ENCODE results near the gene PCCB.
A peak's percentile ranks its signal among the peaks of the same experiment; 100 is the strongest.
"Not testable (repeated sequence)": the region's sequence is repeated elsewhere in the genome, so short reads cannot be mapped to it uniquely, and the experiment has no call there.

The PCCB gene

DNA sequence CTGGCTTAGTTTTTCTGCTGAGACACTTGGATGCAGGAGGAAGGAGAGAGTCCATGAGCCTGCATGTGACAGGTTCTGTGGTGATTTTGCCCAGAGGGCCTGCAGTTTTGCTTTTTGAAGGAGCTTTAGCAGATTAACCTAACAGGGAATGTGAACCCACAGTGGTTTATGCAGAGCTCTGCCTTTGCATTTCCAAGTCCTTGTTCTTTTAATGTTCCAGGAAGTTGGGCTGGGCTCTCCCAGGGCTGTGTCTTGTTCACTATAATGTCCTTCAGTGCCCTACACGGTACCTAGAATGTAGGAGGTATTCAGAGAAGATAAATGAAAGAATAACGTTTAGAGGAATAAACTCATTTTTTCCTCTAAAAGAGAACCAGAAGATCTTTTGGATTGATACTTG, 50.3 kb downstream of the PCCB start:
- no peak for DNase-seq (ENCODE audit: low read depth)
- H3K4me3 ChIP-seq (ENCODE audit: low read depth, low read length), result no peak overlapping the region

DNA sequence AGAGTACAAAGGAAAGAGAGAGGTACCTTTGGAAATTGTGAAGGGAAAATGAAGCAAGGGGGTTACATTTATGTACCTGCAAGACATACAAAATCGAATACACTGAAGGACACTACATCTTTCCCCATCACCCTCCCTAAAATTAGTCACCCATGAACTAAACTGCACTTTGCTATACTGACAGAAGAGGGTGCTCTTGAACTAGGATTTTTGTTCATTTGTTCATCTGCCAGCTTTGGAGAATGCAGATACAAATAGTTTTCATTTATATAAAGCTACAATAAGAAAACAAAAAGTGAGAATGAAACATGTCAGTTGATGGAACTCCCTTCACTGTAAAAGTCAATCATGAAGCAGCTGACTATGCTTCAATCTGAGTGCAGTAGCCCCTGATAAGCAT, 55.7 kb downstream of the PCCB start:
- H3K4me3 ChIP-seq (ENCODE audit: low read depth, low read length), result no peak overlapping the region
- DNase-seq (ENCODE audit: low read depth), result peak; percentile 14

DNA sequence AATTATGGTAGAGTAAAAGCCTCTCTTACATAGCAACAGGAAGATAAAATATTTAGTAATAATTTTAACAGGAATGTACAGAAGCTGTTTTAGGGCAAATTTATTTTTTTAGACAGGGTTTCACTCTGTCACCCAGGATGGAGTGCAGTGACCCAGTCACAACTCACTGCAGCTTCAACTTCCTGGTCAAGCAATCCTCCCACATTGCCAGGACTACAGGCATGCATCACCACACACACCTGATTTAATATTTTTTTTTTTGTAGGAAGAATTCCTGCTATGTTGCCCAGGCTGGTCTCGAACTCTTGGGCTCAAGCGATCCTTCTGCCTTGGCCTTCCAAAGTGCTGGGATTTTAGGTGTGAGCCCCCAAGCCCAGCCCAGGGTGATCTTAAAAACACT, 61.1 kb downstream of the PCCB start:
- H3K4me3 ChIP-seq (ENCODE audit: low read depth, low read length), result no peak overlapping the region
- no peak for DNase-seq (ENCODE audit: low read depth)

- no peak overlapping the region for H3K4me3 ChIP-seq (ENCODE audit: low read depth, low read length)
- peak; percentile 8 for DNase-seq (ENCODE audit: low read depth)
Observed at GRCh38 chr3:136311968-136312367, 61.8 kb downstream of the PCCB start.

DNA sequence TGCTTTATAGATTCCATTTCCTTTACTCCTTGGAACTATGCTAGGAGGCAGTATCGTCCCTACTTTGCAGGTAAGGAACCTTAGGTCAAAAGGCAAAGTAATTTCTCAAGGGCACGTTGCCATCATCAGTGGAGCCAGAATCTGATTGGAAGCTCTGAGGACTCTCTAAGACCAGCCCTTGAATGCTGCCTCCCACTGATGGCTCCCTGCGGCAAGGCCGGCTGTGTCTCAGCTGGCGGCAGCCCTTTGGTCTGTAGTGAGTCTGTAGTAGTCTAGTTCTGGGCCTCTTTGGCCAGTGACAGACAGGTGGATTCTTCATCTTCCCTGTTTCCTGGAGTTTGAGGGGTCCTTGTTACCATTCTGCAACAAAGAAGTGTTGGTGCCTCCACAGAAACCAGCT, 76.2 kb downstream of the PCCB start:
- H3K4me3 ChIP-seq (ENCODE audit: low read depth, low read length), result no peak overlapping the region
- DNase-seq (ENCODE audit: low read depth), result no peak

DNA sequence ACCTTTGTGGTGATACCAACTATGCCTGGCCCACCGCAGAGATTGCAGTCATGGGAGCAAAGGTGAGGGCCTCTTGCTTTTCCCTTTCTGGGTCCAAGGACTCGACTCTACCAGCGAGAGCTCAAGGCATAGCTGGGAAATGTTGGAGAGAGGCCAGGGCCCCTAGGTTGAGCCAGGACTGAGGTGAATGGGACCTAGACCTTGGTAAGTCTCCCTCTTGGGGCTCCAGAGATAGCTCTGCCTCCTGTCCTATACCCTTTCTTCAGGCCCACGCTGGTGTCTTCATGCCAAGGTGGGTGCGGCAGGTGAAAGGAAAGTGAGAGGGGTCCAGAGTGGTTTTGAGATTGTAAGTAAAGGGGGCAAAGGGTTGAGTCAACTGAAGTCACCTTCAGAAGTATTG, 77.5 kb downstream of the PCCB start:
- no peak overlapping the region for H3K4me3 ChIP-seq (ENCODE audit: low read depth, low read length)
- DNase-seq (ENCODE audit: low read depth), result no peak

GRCh38 chr3:136329593-136329992, 79.5 kb downstream of the PCCB start:
- DNase-seq (ENCODE audit: low read depth), result no peak
- H3K4me3 ChIP-seq (ENCODE audit: low read depth, low read length), result no peak overlapping the region

- no peak overlapping the region for H3K4me3 ChIP-seq (ENCODE audit: low read depth, low read length)
- DNase-seq (ENCODE audit: low read depth), result no peak
Observed at GRCh38 chr3:136330900-136331299, 80.8 kb downstream of the PCCB start.

DNA sequence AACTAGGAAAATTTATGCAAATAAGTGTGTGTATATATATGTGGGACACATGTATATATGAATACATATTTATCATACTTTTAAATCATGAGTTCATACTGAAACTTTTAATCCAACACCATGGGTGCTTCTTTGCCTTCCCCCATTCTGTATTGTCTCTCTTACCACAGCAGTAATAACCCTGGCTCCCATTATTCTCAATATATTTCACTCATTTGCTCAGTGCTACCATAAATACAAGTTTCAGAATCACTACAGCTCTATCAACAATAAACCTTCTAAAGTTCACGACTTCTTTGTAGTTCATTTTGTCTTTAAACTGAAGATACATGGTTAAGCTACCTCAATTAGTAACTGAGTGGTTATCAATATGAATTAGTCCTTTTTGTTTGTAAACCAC, 82.2 kb downstream of the PCCB start:
- no peak overlapping the region for H3K4me3 ChIP-seq (ENCODE audit: low read depth, low read length)
- DNase-seq (ENCODE audit: low read depth), result no peak

DNA sequence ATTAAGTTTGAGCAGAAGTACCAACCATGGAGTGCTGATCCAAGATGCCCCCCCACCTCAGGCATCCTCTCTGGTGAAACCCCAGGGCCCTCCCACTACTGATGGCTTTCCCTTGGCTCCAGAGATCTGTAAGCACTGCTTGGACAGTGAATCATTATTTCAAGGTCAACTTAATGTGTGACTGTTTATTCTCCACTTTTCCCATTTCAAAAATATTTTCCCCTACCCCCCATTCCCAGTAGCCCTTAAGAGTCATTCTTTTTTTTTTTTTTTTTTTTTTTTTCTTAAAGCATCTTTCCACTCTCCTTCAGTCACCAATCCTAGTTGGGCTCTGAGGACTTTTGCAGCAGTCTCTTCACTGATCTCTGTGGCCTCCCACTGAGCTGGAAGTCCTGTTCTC, 82.6 kb downstream of the PCCB start:
- peak; percentile 52 for DNase-seq (ENCODE audit: low read depth)
- H3K4me3 ChIP-seq (ENCODE audit: low read depth, low read length), result no peak overlapping the region

- DNase-seq (ENCODE audit: low read depth), result no peak
- H3K4me3 ChIP-seq (ENCODE audit: low read depth, low read length), result no peak overlapping the region
Observed at GRCh38 chr3:136334209-136334608, 84.1 kb downstream of the PCCB start.

- H3K4me3 ChIP-seq (ENCODE audit: low read depth, low read length); DNase-seq (ENCODE audit: low read depth): not testable (repeated sequence)
Observed at GRCh38 chr3:136334726-136335125, 84.6 kb downstream of the PCCB start.

DNA sequence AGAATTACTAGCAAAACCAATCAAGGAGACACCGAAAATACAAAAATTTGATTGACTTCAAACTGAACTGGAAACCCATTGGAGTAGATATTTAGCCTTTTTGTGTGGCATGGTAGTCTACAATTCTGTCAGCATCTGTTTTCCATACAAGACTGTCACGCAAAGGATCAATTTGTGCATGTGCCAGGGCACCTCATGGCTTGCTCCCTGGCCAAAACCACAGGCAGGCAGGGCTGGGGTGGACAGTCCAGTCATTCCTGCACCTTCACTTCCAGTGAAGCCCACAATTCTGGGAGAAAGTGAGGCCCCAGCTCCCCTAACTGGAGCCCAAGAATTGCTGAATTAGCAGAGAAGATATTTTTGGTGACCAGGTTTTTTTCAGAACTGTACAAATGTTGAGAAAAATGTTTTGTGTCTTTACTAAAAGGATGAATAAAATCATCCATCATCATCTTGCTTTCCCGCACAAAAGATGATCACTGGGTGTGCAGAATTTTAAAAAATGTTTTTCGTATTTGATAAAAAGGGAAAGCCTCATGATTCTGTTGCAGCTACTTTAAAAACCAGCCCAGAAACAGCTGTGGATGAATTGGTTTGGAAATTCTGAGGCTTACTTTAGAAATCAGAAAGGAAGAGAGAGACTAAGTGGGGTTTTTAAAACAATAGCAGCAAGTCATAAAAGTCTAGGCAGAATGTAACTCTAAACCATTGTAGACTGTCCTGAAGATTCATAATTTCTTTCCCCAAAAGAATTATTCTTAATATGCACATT, 86.4 kb downstream of the PCCB start:
- DNase-seq (ENCODE audit: low read depth), result no peak
- no peak overlapping the region for H3K4me3 ChIP-seq (ENCODE audit: low read depth, low read length)

- no peak overlapping the region for H3K4me3 ChIP-seq (ENCODE audit: low read depth, low read length)
- no peak for DNase-seq (ENCODE audit: low read depth)
Observed at GRCh38 chr3:136343446-136343845, 93.3 kb downstream of the PCCB start.

GRCh38 chr3:136343873-136344555, 93.9 kb downstream of the PCCB start:
- DNase-seq (ENCODE audit: low read depth), result peak; percentile 96
- no peak overlapping the region for H3K4me3 ChIP-seq (ENCODE audit: low read depth, low read length)

GRCh38 chr3:136346486-136346885, 96.3 kb downstream of the PCCB start:
- DNase-seq (ENCODE audit: low read depth), result no peak
- no peak overlapping the region for H3K4me3 ChIP-seq (ENCODE audit: low read depth, low read length)

GRCh38 chr3:136350132-136350531, 100.0 kb downstream of the PCCB start:
- DNase-seq (ENCODE audit: low read depth), result peak; percentile 83
- H3K4me3 ChIP-seq (ENCODE audit: low read depth, low read length), result no peak overlapping the region

- peak; percentile 41 for DNase-seq (ENCODE audit: low read depth)
- no peak overlapping the region for H3K4me3 ChIP-seq (ENCODE audit: low read depth, low read length)
Observed at GRCh38 chr3:136350557-136350956, 100.4 kb downstream of the PCCB start.

DNA sequence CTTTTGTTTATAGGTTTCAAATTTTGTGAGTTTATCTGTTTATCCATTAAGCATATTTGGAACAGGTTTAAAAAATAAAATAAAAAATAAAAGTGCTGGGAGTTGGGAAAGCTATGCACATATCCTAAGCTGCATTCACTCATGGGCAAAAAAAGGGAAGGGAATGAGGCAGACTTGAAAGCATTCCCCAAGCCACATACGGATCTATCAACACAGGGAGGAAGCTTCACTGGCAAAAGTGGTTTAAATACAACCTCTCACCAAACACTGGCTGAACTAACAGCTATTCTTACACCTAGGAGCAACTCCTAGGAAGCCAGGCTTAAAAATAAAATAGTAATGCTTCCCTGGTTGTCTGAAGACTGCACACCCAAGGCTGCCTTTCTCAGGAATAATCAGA, 101.2 kb downstream of the PCCB start:
- DNase-seq (ENCODE audit: low read depth), result no peak
- H3K4me3 ChIP-seq (ENCODE audit: low read depth, low read length), result no peak overlapping the region

- DNase-seq (ENCODE audit: low read depth), result no peak
- no peak overlapping the region for H3K4me3 ChIP-seq (ENCODE audit: low read depth, low read length)
Observed at GRCh38 chr3:136351905-136352304, 101.8 kb downstream of the PCCB start.

GRCh38 chr3:136353461-136353860, 103.3 kb downstream of the PCCB start:
- no peak overlapping the region for H3K4me3 ChIP-seq (ENCODE audit: low read depth, low read length)
- DNase-seq (ENCODE audit: low read depth), result no peak
